ENCODE results near the gene EPHA8. TPM values are rescaled to one million over a fixed set of nuclear protein-coding genes. Genes with fewer than 3 reads are reported as not detected.

EPHA8 gene
- total and polyA plus RNA-seq, 2 of the 4 experiments (the other 2 are of a cell fraction), result not detected

DNA sequence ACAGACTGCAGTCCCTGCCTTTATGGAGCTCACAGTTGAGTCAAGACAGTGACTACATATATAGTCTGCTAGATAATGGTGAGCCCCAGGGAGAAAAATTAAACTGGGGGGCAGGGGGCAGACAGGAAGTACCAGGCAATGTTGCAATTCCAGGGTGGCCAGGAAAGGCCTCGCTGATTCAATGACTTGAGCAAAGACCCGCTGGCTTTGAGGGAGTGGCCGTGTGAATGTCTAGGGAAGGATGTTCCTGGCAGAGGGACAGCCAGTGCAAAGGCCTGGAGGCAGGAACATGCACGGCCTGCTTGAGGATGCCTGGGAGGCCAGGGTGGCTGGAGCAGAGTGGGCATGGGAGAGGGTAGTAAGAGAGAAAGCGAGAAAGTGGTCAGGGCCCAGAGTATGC is 23.0 kb upstream of the EPHA8 start:
- Histone ChIP-seq H2AK9ac (replicated peaks; ENCODE audit: low read depth, low read length, poor library complexity) (no peak overlapping the region), H3K23ac (ENCODE audit: low read depth, low read length) (no peak overlapping the region), H3K9me1 (ENCODE audit: insufficient read depth, low read length) (no peaks in the 10 kb centered on the region; the same call in 1 of the 2 replicates), H3K4ac (ENCODE audit: low read depth, low read length) (no peak overlapping the region), H2BK20ac (ENCODE audit: low read depth, low read length) (no peak overlapping the region), H3K14ac (replicated peaks; ENCODE audit: low read depth, low read length) (no peak overlapping the region), H3K79me1 (ENCODE audit: low read depth in 1 of 2, low read length in 2 of 2) (no peaks in the 10 kb centered on the region), H2BK120ac (ENCODE audit: low read depth, low read length) (no peak overlapping the region), H3K27me3 (ENCODE audit: control insufficient read depth, insufficient read depth, low read length) (peaks cover 24% of the 10 kb centered on the region), H4K20me1 (ENCODE audit: insufficient read depth, low read length) (no peaks in the 10 kb centered on the region), H3K56ac (ENCODE audit: extremely low read depth, insufficient read depth, low read length) (no peak overlapping the region), H2AK5ac (ENCODE audit: low read depth, low read length) (no peak overlapping the region), H4K91ac (ENCODE audit: insufficient read depth, low read depth, low read length) (no peak overlapping the region), H3K4me1 (ENCODE audit: control insufficient read depth, insufficient read depth, low read length) (no peaks in the 10 kb centered on the region), H3K4me3 (ENCODE audit: insufficient read depth, low read depth, low read length) (no peak overlapping the region), H2AFZ (replicated peaks; ENCODE audit: low read length, poor library complexity) (no peak overlapping the region), H3K9ac (ENCODE audit: low read depth, low read length) (no peak overlapping the region), H3K4me2 (ENCODE audit: low read depth, low read length) (no peak overlapping the region), H2BK5ac (ENCODE audit: low read depth, low read length, poor library complexity, severe bottlenecking) (no peak overlapping the region), H2BK15ac (ENCODE audit: low read depth, low read length) (no peak overlapping the region), H3K36me3 (ENCODE audit: control insufficient read depth, insufficient read depth, low read length) (no peaks in the 10 kb centered on the region), H4K8ac (ENCODE audit: low read depth in 2 of 2, low read length in 2 of 2) (no peak overlapping the region), H3K18ac (ENCODE audit: low read depth, low read length) (no peak overlapping the region), H3K27ac (ENCODE audit: insufficient read depth, low read length) (no peak overlapping the region), H3K9me3 (ENCODE audit: control insufficient read depth, insufficient read depth, low read length) (no peaks in the 10 kb centered on the region), H4K5ac (ENCODE audit: low read depth, low read length) (no peak overlapping the region)
- WGBS, 2 experiments (ENCODE audit: extremely low coverage in 2 of 2, insufficient read length in 1 of 2), result 61% methylated on average over 5 of the region's 5 CpGs; no CpG with 5 or more reads in 1 of the 2 experiments
- DNase-seq (no peak), ATAC-seq (ENCODE audit: low read depth) (no peak)
- TF ChIP-seq, protein P1, sequence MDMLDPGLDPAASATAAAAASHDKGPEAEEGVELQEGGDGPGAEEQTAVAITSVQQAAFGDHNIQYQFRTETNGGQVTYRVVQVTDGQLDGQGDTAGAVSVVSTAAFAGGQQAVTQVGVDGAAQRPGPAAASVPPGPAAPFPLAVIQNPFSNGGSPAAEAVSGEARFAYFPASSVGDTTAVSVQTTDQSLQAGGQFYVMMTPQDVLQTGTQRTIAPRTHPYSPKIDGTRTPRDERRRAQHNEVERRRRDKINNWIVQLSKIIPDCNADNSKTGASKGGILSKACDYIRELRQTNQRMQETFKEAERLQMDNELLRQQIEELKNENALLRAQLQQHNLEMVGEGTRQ (IDR thresholded peaks at IDR 0.05; ENCODE audit: low read depth, low read length), result no peak
- TF ChIP-seq SMC3 (IDR thresholded peaks at IDR 0.05; ENCODE audit: low read depth, low read length) (no peak), MXI1 (IDR thresholded peaks at IDR 0.05; ENCODE audit: borderline replicate concordance, low read depth, low read length) (no peak), BHLHE40 (IDR thresholded peaks at IDR 0.05; ENCODE audit: low read depth, low read length) (no peak), MAZ (IDR thresholded peaks at IDR 0.05; ENCODE audit: borderline replicate concordance, low read depth, low read length) (no peak), CEBPB (IDR thresholded peaks at IDR 0.05; ENCODE audit: low read depth, low read length) (no peak), MAFK (IDR thresholded peaks at IDR 0.05; ENCODE audit: low read depth, low read length) (no peak), POLR2A (IDR thresholded peaks at IDR 0.05; ENCODE audit: low read depth, low read length) (no peak), CHD1 (IDR thresholded peaks at IDR 0.05; ENCODE audit: low read depth, low read length) (no peak), FOS (IDR thresholded peaks at IDR 0.05; ENCODE audit: low read depth, low read length) (no peak), RAD21 (IDR thresholded peaks at IDR 0.05; ENCODE audit: low read length) (no peak)
- TF ChIP-seq, protein P2, sequence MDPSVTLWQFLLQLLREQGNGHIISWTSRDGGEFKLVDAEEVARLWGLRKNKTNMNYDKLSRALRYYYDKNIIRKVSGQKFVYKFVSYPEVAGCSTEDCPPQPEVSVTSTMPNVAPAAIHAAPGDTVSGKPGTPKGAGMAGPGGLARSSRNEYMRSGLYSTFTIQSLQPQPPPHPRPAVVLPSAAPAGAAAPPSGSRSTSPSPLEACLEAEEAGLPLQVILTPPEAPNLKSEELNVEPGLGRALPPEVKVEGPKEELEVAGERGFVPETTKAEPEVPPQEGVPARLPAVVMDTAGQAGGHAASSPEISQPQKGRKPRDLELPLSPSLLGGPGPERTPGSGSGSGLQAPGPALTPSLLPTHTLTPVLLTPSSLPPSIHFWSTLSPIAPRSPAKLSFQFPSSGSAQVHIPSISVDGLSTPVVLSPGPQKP (IDR thresholded peaks at IDR 0.05; ENCODE audit: borderline replicate concordance, low read depth, low read length), result no peak
- POLR2A ChIA-PET (ENCODE audit: unreplicated experiment), result no interaction called here
- CTCF ChIA-PET, result no interaction called here
- in situ Hi-C loops (cut with MboI; ENCODE audit: low sequenced_read_pairs), result no loop called here
- BruUV-seq (replicated peaks), result no TSS peak
- dilution Hi-C loops (cut with HindIII; ENCODE audit: low sequenced_read_pairs, unreplicated experiment), result no loop called here
- intact Hi-C loops (cut with micrococcal nuclease), result no loop called here
